ENCODE results near the gene PTPN3. TPM values are rescaled to one million over a fixed set of nuclear protein-coding genes. Genes with fewer than 3 reads are reported as not detected.
"Not testable (repeated sequence)": the region's sequence is repeated elsewhere in the genome, so short reads cannot be mapped to it uniquely, and the experiment has no call there.

Gene PTPN3, protein sequence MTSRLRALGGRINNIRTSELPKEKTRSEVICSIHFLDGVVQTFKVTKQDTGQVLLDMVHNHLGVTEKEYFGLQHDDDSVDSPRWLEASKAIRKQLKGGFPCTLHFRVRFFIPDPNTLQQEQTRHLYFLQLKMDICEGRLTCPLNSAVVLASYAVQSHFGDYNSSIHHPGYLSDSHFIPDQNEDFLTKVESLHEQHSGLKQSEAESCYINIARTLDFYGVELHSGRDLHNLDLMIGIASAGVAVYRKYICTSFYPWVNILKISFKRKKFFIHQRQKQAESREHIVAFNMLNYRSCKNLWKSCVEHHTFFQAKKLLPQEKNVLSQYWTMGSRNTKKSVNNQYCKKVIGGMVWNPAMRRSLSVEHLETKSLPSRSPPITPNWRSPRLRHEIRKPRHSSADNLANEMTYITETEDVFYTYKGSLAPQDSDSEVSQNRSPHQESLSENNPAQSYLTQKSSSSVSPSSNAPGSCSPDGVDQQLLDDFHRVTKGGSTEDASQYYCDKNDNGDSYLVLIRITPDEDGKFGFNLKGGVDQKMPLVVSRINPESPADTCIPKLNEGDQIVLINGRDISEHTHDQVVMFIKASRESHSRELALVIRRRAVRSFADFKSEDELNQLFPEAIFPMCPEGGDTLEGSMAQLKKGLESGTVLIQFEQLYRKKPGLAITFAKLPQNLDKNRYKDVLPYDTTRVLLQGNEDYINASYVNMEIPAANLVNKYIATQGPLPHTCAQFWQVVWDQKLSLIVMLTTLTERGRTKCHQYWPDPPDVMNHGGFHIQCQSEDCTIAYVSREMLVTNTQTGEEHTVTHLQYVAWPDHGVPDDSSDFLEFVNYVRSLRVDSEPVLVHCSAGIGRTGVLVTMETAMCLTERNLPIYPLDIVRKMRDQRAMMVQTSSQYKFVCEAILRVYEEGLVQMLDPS
- total RNA-seq (2021; ENCODE audit: unreplicated experiment), result 10.4 TPM
- polyA plus RNA-seq (2012; ENCODE audit: insufficient read length), result 6.7 TPM
- Bru-seq, nascent RNA, result percentile 67 among the genes with signal in this experiment
- BruChase-seq, experiment 1, labeled RNA remaining after a 2-hour chase, result percentile 63 among the genes with signal in this experiment
- BruChase-seq, experiment 2, labeled RNA remaining after a 6-hour chase, result percentile 63 among the genes with signal in this experiment
- long read RNA-seq, full-length matches to known transcripts, result 2 of 31 reads
- long read RNA-seq, partial matches to known transcripts, result 15 of 31 reads
- long read RNA-seq, other reads (novel, unspliced or antisense), result 14 of 31 reads

GRCh38 chr9:109498195-109499092 lies at the start of gene PTPN3:
TSS of gene PTPN3 (minus strand) at chr9:109498307. CDS start at chr9:109463434, 34,873 bp downstream.
- ATAC-seq (peak; percentile 88), DNase-seq (ENCODE audit: low read depth, low spot score) (no peak)
- H3K4me3 ChIP-seq (ENCODE audit: low read depth in 2 of 2, low read length in 2 of 2), result peak within 1 kb of the TSS; percentile 58 to 72
- CTCF ChIA-PET, result no interaction called here
- no peaks in the 10 kb centered on the region; the same call in 1 of the 2 replicates for H3K27me3 ChIP-seq (ENCODE audit: control insufficient read depth, insufficient read depth, low read length)
- H3K4me1 ChIP-seq (ENCODE audit: control insufficient read depth, insufficient read depth, low read length), result peaks cover 19% of the 10 kb centered on the region
- POLR2A ChIA-PET, result no interaction called here
- intact Hi-C loops (cut with micrococcal nuclease; ENCODE audit: unreplicated experiment), result no loop called here
- peak within 1 kb of the TSS; percentile 73 for H3K27ac ChIP-seq (ENCODE audit: low read length)
- H3K9me3 ChIP-seq (ENCODE audit: control insufficient read depth, insufficient read depth, low read depth, low read length), result no peaks in the 10 kb centered on the region
- BruUV-seq (replicated peaks), result no TSS peak
- in situ Hi-C loops (cut with HindIII; ENCODE audit: low pct_unique_long_range_greater_than_20kb, low sequenced_read_pairs), result no loop called here
- TF ChIP-seq, protein P1, sequence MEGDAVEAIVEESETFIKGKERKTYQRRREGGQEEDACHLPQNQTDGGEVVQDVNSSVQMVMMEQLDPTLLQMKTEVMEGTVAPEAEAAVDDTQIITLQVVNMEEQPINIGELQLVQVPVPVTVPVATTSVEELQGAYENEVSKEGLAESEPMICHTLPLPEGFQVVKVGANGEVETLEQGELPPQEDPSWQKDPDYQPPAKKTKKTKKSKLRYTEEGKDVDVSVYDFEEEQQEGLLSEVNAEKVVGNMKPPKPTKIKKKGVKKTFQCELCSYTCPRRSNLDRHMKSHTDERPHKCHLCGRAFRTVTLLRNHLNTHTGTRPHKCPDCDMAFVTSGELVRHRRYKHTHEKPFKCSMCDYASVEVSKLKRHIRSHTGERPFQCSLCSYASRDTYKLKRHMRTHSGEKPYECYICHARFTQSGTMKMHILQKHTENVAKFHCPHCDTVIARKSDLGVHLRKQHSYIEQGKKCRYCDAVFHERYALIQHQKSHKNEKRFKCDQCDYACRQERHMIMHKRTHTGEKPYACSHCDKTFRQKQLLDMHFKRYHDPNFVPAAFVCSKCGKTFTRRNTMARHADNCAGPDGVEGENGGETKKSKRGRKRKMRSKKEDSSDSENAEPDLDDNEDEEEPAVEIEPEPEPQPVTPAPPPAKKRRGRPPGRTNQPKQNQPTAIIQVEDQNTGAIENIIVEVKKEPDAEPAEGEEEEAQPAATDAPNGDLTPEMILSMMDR (IDR thresholded peaks at IDR 0.05), result no peak
- TF ChIP-seq REST (IDR thresholded peaks at IDR 0.05; ENCODE audit: insufficient read depth in 1 of 2, low read depth in 2 of 2, low read length in 1 of 2), result no peak
- TF ChIP-seq TCF7L2 (IDR thresholded peaks at IDR 0.05; ENCODE audit: low read depth, low read length), result no peak
- H3K36me3 ChIP-seq (ENCODE audit: control insufficient read depth, insufficient read depth, low read length), result no peaks in the 10 kb centered on the region

DNA sequence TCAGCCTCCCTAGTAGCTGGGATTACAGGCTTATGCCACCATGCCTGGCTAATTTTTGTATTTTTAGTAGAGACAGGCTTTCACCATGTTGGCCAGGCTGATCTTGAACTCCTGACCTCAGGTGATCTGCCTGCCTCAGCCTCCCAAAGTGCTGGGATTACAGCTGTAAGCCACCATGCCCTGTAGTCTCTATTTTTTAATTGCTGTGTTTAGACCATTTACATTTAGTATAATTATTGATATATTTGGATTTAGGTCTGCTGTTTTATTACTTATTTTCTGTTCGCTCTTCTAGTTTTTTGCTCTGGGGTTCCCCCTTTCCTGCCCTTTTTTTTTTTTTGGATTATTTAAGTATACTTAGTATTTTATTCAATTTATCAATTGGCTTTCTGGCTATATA lies 46.8 kb upstream of the PTPN3 start:
- H3K4me3 ChIP-seq (ENCODE audit: low read depth in 2 of 2, low read length in 2 of 2); intact Hi-C loops (cut with micrococcal nuclease; ENCODE audit: unreplicated experiment); H3K36me3 ChIP-seq (ENCODE audit: control insufficient read depth, insufficient read depth, low read length); H3K27me3 ChIP-seq (ENCODE audit: control insufficient read depth, insufficient read depth, low read length); ATAC-seq; BruUV-seq (replicated peaks); CTCF ChIA-PET; DNase-seq (ENCODE audit: low read depth, low spot score); POLR2A ChIA-PET; H3K9me3 ChIP-seq (ENCODE audit: control insufficient read depth, insufficient read depth, low read depth, low read length); in situ Hi-C loops (cut with HindIII; ENCODE audit: low pct_unique_long_range_greater_than_20kb, low sequenced_read_pairs); H3K27ac ChIP-seq (ENCODE audit: low read length); H3K4me1 ChIP-seq (ENCODE audit: control insufficient read depth, insufficient read depth, low read length): not testable (repeated sequence)
